ENCODE results near the gene GPR107.

DNA sequence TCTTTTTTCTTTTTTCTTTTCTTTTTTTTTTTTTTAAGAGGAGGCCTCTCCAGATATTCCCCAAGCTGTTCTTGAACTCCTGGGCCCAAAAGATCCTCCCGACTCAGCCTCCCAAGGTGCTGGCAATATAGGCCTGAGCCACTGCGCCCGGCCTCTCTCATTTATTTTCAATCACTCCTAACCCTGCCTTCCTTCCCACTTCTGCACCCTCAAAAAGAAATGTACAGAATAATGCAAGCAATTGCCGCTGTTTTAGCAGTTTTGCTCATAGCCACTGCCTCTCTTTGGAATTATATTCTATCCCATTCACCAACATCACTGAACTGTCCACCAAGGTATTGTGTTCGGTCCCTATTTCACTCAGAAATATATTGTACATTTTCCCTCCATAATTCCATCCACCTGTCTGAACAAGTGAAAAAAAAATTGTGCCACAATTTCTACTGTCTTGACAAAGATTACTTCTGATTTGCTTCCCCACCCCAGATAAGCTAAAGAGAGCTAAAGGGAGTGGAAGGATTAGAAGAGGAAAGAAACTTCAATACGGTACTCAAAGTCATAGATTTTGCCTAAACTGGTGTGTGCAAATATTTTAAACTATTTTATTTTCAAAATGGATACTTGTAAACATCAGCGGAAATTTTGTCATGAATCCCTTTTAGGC lies 12.6 kb upstream of the GPR107 start:
- TF ChIP-seq, protein P1, sequence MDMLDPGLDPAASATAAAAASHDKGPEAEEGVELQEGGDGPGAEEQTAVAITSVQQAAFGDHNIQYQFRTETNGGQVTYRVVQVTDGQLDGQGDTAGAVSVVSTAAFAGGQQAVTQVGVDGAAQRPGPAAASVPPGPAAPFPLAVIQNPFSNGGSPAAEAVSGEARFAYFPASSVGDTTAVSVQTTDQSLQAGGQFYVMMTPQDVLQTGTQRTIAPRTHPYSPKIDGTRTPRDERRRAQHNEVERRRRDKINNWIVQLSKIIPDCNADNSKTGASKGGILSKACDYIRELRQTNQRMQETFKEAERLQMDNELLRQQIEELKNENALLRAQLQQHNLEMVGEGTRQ (CRISPR knock-in tag; IDR thresholded peaks at IDR 0.05), result no peak
- TF ChIP-seq, protein P2, sequence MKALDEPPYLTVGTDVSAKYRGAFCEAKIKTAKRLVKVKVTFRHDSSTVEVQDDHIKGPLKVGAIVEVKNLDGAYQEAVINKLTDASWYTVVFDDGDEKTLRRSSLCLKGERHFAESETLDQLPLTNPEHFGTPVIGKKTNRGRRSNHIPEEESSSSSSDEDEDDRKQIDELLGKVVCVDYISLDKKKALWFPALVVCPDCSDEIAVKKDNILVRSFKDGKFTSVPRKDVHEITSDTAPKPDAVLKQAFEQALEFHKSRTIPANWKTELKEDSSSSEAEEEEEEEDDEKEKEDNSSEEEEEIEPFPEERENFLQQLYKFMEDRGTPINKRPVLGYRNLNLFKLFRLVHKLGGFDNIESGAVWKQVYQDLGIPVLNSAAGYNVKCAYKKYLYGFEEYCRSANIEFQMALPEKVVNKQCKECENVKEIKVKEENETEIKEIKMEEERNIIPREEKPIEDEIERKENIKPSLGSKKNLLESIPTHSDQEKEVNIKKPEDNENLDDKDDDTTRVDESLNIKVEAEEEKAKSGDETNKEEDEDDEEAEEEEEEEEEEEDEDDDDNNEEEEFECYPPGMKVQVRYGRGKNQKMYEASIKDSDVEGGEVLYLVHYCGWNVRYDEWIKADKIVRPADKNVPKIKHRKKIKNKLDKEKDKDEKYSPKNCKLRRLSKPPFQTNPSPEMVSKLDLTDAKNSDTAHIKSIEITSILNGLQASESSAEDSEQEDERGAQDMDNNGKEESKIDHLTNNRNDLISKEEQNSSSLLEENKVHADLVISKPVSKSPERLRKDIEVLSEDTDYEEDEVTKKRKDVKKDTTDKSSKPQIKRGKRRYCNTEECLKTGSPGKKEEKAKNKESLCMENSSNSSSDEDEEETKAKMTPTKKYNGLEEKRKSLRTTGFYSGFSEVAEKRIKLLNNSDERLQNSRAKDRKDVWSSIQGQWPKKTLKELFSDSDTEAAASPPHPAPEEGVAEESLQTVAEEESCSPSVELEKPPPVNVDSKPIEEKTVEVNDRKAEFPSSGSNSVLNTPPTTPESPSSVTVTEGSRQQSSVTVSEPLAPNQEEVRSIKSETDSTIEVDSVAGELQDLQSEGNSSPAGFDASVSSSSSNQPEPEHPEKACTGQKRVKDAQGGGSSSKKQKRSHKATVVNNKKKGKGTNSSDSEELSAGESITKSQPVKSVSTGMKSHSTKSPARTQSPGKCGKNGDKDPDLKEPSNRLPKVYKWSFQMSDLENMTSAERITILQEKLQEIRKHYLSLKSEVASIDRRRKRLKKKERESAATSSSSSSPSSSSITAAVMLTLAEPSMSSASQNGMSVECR (CRISPR knock-in tag; IDR thresholded peaks at IDR 0.05; ENCODE audit: borderline replicate concordance), result no peak
- TF ChIP-seq, protein P3, sequence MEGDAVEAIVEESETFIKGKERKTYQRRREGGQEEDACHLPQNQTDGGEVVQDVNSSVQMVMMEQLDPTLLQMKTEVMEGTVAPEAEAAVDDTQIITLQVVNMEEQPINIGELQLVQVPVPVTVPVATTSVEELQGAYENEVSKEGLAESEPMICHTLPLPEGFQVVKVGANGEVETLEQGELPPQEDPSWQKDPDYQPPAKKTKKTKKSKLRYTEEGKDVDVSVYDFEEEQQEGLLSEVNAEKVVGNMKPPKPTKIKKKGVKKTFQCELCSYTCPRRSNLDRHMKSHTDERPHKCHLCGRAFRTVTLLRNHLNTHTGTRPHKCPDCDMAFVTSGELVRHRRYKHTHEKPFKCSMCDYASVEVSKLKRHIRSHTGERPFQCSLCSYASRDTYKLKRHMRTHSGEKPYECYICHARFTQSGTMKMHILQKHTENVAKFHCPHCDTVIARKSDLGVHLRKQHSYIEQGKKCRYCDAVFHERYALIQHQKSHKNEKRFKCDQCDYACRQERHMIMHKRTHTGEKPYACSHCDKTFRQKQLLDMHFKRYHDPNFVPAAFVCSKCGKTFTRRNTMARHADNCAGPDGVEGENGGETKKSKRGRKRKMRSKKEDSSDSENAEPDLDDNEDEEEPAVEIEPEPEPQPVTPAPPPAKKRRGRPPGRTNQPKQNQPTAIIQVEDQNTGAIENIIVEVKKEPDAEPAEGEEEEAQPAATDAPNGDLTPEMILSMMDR (IDR thresholded peaks at IDR 0.05), result no peak

Data from WTC11 (cell line).